Measurements from ENCODE around the gene PHC3.

DNA sequence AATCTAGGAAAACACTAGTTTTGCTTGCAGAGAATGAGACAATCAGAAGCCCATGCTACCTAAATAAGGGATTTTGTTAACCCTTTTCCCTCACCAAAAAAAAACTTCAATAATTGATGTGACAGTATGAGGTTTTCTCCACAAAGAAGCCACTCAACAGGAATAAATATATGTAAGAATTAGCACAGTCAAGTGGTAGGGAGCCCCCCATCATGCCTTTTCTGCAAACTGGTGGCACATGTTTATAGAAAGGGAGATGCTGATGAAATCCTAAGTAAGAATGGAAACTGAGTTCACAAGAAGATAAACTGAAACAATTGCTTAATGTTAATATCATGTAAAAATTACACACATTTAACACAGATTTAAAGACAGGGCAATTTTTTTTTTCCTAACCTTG is 51.0 kb downstream of the PHC3 start:
- TF ChIP-seq, protein P1, sequence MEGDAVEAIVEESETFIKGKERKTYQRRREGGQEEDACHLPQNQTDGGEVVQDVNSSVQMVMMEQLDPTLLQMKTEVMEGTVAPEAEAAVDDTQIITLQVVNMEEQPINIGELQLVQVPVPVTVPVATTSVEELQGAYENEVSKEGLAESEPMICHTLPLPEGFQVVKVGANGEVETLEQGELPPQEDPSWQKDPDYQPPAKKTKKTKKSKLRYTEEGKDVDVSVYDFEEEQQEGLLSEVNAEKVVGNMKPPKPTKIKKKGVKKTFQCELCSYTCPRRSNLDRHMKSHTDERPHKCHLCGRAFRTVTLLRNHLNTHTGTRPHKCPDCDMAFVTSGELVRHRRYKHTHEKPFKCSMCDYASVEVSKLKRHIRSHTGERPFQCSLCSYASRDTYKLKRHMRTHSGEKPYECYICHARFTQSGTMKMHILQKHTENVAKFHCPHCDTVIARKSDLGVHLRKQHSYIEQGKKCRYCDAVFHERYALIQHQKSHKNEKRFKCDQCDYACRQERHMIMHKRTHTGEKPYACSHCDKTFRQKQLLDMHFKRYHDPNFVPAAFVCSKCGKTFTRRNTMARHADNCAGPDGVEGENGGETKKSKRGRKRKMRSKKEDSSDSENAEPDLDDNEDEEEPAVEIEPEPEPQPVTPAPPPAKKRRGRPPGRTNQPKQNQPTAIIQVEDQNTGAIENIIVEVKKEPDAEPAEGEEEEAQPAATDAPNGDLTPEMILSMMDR (IDR thresholded peaks at IDR 0.05), result no peak
- TF ChIP-seq POLR2A (IDR thresholded peaks at IDR 0.05), result no peak
- no peak for TF ChIP-seq EP300 (IDR thresholded peaks at IDR 0.05)
